Activated naive CD8-positive, alpha-beta T cell treated with anti-CD3 and anti-CD28 coated beads, Interleukin-2, amount 10 ng/mL, durations not matched to agents 7 days and 5 days (primary cell): Measurements from ENCODE around the gene PCSK5. TPM values are rescaled to one million over a fixed set of nuclear protein-coding genes. Genes with fewer than 3 reads are reported as not detected.

ENCODE experiments used
- ATAC-seq: fragments of 150-1000 bp; cut with Tn5 transposase; one replicate; pipeline ENCODE4 v1.10.0; 2021; ENCODE audit warnings: low read depth, moderate library complexity
- POLR2A ChIA-PET: fragments of 350-600 bp; sonication (Branson Sonifier 250); formaldehyde crosslinking; loops from one replicate; lab custom pipeline; 2021; ENCODE audit warnings: antibody characterized with exemption; lab: Charles Lee
- DNase-seq: peaks from one replicate; pipeline ENCODE4 v3.0.0; 2021
- H3K27ac Mint-ChIP-seq: one replicate; pipeline ENCODE4 v1.8.0; 2022; ENCODE audit warnings: mild to moderate bottlenecking, mixed read lengths
- H3K27me3 Mint-ChIP-seq: one replicate; pipeline ENCODE4 v1.8.0; 2022; ENCODE audit warnings: mild to moderate bottlenecking, moderate library complexity, mixed read lengths
- H3K36me3 Mint-ChIP-seq: one replicate; pipeline ENCODE4 v1.8.0; 2021; ENCODE audit warnings: mild to moderate bottlenecking, mixed read lengths
- H3K4me1 Mint-ChIP-seq: one replicate; pipeline ENCODE4 v1.8.0; 2021; ENCODE audit warnings: mixed read lengths
- H3K4me3 Mint-ChIP-seq: one replicate; pipeline ENCODE4 v1.8.0; 2022; ENCODE audit warnings: mild to moderate bottlenecking, moderate library complexity, mixed read lengths
- H3K9me3 Mint-ChIP-seq: one replicate; pipeline ENCODE4 v1.8.0; 2021; ENCODE audit warnings: mixed read lengths
- total RNA-seq, 2 experiments: library from RNA; stranded (reverse); gene quantifications; one replicate each; pipeline ENCODE4 v1.2.3, GENCODE V29; 2021

PCSK5 gene
- total RNA-seq, 2 experiments from 2014 or later: 6.0 to 7.1 TPM

DNA sequence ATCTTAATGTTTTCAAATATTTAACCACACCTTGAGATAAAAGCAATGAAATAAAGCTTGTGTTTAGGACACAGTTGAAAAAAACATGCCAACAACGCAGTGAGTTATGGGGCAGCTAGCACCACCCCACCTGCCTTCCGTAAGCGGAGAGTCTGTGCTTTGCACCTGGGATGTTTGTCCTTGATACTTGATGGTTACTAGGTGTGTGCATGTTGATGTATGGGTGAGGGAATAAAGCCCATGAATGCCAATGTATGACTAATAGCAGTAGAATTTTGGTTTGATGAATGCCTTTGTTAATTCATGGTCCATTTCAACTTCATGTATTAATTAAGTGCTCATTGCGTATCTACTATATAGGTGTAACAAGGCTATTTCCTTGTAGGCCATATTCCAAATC lies 74.0 kb downstream of the PCSK5 start:
- H3K9me3 Mint-ChIP-seq: no peaks in the 10 kb centered on the region
- peaks cover 4% of the 10 kb centered on the region for H3K36me3 Mint-ChIP-seq
- H3K4me1 Mint-ChIP-seq: peaks cover 12% of the 10 kb centered on the region
- ATAC-seq (no peak), DNase-seq (no peak)
- H3K4me3 Mint-ChIP-seq: no peak overlapping the region
- H3K27ac Mint-ChIP-seq: no peak overlapping the region
- POLR2A ChIA-PET: interaction anchor here (0.6 kb wide), 1 partner anchor 66 kb away, joined by 5 read pairs; no protein-coding TSS in a partner anchor
- no peaks in the 10 kb centered on the region for H3K27me3 Mint-ChIP-seq

- ATAC-seq (no peak), DNase-seq (no peak)
- no peaks in the 10 kb centered on the region for H3K27me3 Mint-ChIP-seq
- peaks cover 4% of the 10 kb centered on the region for H3K36me3 Mint-ChIP-seq
- no peaks in the 10 kb centered on the region for H3K9me3 Mint-ChIP-seq
- POLR2A ChIA-PET: no interaction called here
- H3K4me1 Mint-ChIP-seq: peaks cover 12% of the 10 kb centered on the region
- H3K4me3 Mint-ChIP-seq: no peak overlapping the region
- no peak overlapping the region for H3K27ac Mint-ChIP-seq
Measured at GRCh38 chr9:75965231-75965630, 74.8 kb downstream of the PCSK5 start.

GRCh38 chr9:75967556-75967955 lies 77.1 kb downstream of the PCSK5 start:
- peaks cover 4% of the 10 kb centered on the region for H3K9me3 Mint-ChIP-seq

DNA sequence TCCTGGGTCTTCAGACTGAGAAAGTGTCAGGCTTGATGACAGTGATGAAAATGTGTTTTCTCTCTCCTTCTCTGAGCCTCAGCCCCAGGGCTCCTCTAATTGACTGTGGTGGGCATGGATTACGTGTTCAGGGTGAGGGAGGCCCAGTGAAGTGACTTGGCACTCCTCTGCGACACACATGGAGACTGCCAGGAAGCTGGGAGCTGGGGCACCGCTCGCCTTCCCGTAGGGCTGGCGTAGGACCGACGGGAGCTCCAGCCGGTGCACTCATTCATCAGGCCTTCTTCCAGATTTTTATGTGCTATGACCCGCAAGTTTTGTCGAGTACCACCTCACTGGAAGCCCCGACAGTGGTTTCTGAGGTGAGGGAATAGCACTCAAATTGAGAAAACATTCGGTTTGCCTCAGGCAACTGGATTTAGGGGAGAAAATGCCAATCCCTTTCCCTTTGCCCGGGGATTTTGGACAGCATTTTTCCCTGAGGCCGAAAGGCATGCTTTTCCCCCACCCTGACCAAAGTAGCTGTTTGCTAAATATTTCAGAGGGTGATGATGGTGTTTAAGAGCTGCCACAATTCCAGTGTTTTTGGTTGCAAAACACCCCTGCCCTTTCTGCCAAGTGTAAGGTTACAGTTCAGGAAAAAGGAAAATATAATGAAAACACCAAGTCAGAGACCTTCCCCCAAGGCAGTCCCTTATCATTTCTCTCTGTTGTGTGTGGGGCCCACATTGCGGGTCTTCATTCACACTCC lies 83.7 kb downstream of the PCSK5 start:
- no peaks in the 10 kb centered on the region for H3K4me1 Mint-ChIP-seq
- POLR2A ChIA-PET: no interaction called here
- ATAC-seq: no peak
- no peaks in the 10 kb centered on the region for H3K27me3 Mint-ChIP-seq
- H3K36me3 Mint-ChIP-seq: peaks cover 5% of the 10 kb centered on the region
- H3K4me3 Mint-ChIP-seq: no peak overlapping the region
- H3K9me3 Mint-ChIP-seq: peaks cover 4% of the 10 kb centered on the region
- H3K27ac Mint-ChIP-seq: no peak overlapping the region
- DNase-seq: no peak

More at GRCh38 chr9:75967556-75967955, 77.1 kb downstream of the PCSK5 start:
- DNase-seq: no peak
- no peak overlapping the region for H3K27ac Mint-ChIP-seq
- peaks cover 2% of the 10 kb centered on the region for H3K4me1 Mint-ChIP-seq
- POLR2A ChIA-PET: no interaction called here
- no peak overlapping the region for H3K4me3 Mint-ChIP-seq
- no peak for ATAC-seq
- peaks cover 7% of the 10 kb centered on the region for H3K36me3 Mint-ChIP-seq
- no peaks in the 10 kb centered on the region for H3K27me3 Mint-ChIP-seq

GRCh38 chr9:75975071-75975470 lies 84.6 kb downstream of the PCSK5 start:
- H3K36me3 Mint-ChIP-seq: peaks cover 5% of the 10 kb centered on the region
- POLR2A ChIA-PET: no interaction called here

DNA sequence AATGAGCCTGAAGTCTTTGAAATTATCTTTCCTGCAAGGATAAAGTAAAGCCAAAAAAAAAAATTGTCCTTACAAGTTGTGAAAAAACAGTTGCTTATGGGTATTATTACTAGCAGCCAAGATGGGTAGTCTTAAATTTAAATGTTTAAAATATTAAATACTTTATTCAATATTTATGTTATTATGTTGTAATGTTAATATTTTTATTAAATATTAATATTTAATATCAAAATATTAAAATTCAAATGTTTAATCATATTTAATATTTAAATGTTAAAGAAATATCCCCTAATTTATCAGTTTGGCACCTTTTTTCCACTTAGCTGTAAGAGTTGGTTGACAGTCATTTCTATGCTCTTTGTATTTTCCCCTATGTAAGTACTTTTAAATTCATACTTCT lies 86.1 kb downstream of the PCSK5 start:
- DNase-seq (no peak), ATAC-seq (no peak)
- H3K36me3 Mint-ChIP-seq: peaks cover 2% of the 10 kb centered on the region
- no peaks in the 10 kb centered on the region for H3K4me1 Mint-ChIP-seq
- H3K27me3 Mint-ChIP-seq: no peaks in the 10 kb centered on the region
- H3K27ac Mint-ChIP-seq: no peak overlapping the region
- no peaks in the 10 kb centered on the region for H3K9me3 Mint-ChIP-seq
- H3K4me3 Mint-ChIP-seq: no peak overlapping the region
- POLR2A ChIA-PET: no interaction called here

More at GRCh38 chr9:75975071-75975470, 84.6 kb downstream of the PCSK5 start:
- peaks cover 4% of the 10 kb centered on the region for H3K9me3 Mint-ChIP-seq
- no peak for DNase-seq
- H3K27ac Mint-ChIP-seq: no peak overlapping the region
- no peaks in the 10 kb centered on the region for H3K4me1 Mint-ChIP-seq
- no peak overlapping the region for H3K4me3 Mint-ChIP-seq
- H3K27me3 Mint-ChIP-seq: no peaks in the 10 kb centered on the region
- no peak for ATAC-seq

DNA sequence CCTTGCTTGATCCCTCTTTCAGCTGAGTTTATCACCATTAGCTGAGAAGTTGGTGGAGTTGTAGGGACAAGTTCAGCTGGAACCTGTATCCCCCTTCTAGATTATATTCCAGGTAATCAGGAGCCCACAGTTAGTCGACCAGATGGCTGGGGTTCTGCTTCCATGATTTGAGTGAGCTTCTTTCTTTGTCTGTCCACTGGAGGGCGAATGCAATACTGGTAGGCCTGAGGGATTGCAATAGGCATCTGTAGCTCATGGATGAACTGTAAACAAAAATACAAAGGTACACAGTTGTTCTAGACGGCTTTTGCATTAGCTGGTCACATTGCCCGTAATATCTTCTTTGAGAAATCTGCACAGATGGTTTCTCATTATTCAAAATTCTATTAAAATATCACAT lies 88.9 kb downstream of the PCSK5 start:
- H3K9me3 Mint-ChIP-seq: no peaks in the 10 kb centered on the region
- no peaks in the 10 kb centered on the region for H3K4me1 Mint-ChIP-seq
- no peak overlapping the region for H3K4me3 Mint-ChIP-seq
- no peak overlapping the region for H3K27ac Mint-ChIP-seq
- DNase-seq (no peak), ATAC-seq (no peak)
- POLR2A ChIA-PET: no interaction called here
- H3K36me3 Mint-ChIP-seq: peaks cover 2% of the 10 kb centered on the region
- no peaks in the 10 kb centered on the region for H3K27me3 Mint-ChIP-seq

GRCh38 chr9:75983319-75984045 lies 93.0 kb downstream of the PCSK5 start:
- ATAC-seq (no peak), DNase-seq (no peak)
- Mint-ChIP-seq H3K9me3 (no peaks in the 10 kb centered on the region), H3K4me3 (no peak overlapping the region), H3K27ac (no peak overlapping the region), H3K36me3 (peaks cover 14% of the 10 kb centered on the region), H3K27me3 (no peaks in the 10 kb centered on the region), H3K4me1 (no peaks in the 10 kb centered on the region)
- POLR2A ChIA-PET: no interaction called here

- Mint-ChIP-seq H3K36me3 (peaks cover 17% of the 10 kb centered on the region), H3K27ac (no peak overlapping the region), H3K27me3 (no peaks in the 10 kb centered on the region), H3K4me3 (no peak overlapping the region), H3K4me1 (no peaks in the 10 kb centered on the region), H3K9me3 (no peaks in the 10 kb centered on the region)
- ATAC-seq (no peak), DNase-seq (no peak)
- POLR2A ChIA-PET: no interaction called here
Measured at GRCh38 chr9:75985515-75985914, 95.0 kb downstream of the PCSK5 start.

DNA sequence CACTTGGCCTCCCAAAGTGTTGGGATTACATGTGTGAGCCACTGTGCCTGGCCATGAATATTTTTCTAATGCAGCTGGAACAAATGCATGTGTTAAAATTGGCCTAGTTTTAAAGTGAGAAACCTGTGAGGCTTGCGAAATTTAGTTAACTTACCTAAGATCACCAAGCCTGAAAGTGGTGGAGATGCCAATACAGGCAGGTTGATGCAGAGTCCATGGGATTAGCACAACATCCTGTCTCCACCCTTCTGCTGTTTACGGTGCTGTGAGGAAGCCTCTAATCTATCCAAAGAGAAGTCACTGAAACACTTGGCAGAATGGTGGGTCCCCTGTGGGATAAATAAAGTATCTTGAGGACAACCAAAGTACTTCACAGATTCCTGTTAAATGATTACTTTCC lies 98.2 kb downstream of the PCSK5 start:
- POLR2A ChIA-PET: no interaction called here
- H3K27ac Mint-ChIP-seq: no peak overlapping the region
- no peaks in the 10 kb centered on the region for H3K4me1 Mint-ChIP-seq
- ATAC-seq (no peak), DNase-seq (no peak)
- H3K27me3 Mint-ChIP-seq: no peaks in the 10 kb centered on the region
- no peaks in the 10 kb centered on the region for H3K9me3 Mint-ChIP-seq
- H3K36me3 Mint-ChIP-seq: peaks cover 19% of the 10 kb centered on the region
- H3K4me3 Mint-ChIP-seq: no peak overlapping the region

GRCh38 chr9:75990156-75990555 lies 99.7 kb downstream of the PCSK5 start:
- H3K9me3 Mint-ChIP-seq: peaks cover 6% of the 10 kb centered on the region

GRCh38 chr9:75990576-75991304 lies 100.3 kb downstream of the PCSK5 start:
- H3K4me1 Mint-ChIP-seq: no peaks in the 10 kb centered on the region
- no peak for ATAC-seq
- no peak overlapping the region for H3K4me3 Mint-ChIP-seq
- no peak for DNase-seq
- H3K27ac Mint-ChIP-seq: no peak overlapping the region
- H3K9me3 Mint-ChIP-seq: peaks cover 6% of the 10 kb centered on the region
- POLR2A ChIA-PET: no interaction called here
- no peaks in the 10 kb centered on the region for H3K27me3 Mint-ChIP-seq
- peaks cover 26% of the 10 kb centered on the region for H3K36me3 Mint-ChIP-seq

More at GRCh38 chr9:75990156-75990555, 99.7 kb downstream of the PCSK5 start:
- DNase-seq (no peak), ATAC-seq (no peak)
- H3K4me3 Mint-ChIP-seq: no peak overlapping the region
- no peaks in the 10 kb centered on the region for H3K27me3 Mint-ChIP-seq
- POLR2A ChIA-PET: no interaction called here
- no peak overlapping the region for H3K27ac Mint-ChIP-seq
- H3K36me3 Mint-ChIP-seq: peaks cover 26% of the 10 kb centered on the region
- H3K4me1 Mint-ChIP-seq: no peaks in the 10 kb centered on the region

DNA sequence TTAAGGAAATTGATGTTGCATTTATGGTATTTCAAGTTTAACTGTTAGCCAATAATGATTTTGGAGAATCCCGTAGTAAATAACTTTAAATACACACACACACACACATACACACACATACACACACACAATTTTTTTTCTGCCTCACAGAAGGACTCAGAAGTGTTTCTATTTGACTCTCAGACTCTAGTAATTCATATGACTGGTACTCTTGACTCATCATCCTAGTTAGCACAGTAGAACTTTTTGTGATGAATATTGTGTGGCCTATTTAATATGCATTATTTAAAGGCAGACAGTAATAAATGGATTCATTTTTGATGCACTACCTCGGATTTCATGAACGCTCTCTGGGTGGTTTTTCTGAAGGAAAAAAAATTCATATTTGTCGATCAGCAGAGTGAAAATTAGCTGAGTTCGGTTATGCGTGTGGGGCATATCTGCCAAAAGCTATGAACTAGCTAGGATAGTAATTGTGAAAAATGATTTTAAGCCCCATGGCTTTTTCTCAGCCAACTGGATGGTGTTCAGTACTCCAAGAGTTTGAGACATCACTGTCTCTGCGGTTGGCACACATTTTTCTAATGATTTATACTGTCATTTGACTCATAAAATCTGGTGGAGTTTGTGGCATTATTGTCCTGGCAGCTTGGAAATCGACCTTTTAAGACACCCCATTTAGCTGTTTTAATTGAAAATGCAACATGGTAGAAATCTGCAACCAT lies 102.2 kb downstream of the PCSK5 start:
- no peak overlapping the region for H3K4me3 Mint-ChIP-seq
- H3K27me3 Mint-ChIP-seq: no peaks in the 10 kb centered on the region
- DNase-seq: no peak
- POLR2A ChIA-PET: no interaction called here
- no peak for ATAC-seq
- no peak overlapping the region for H3K27ac Mint-ChIP-seq
- H3K36me3 Mint-ChIP-seq: peaks cover 15% of the 10 kb centered on the region
- peaks cover 6% of the 10 kb centered on the region for H3K9me3 Mint-ChIP-seq
- no peaks in the 10 kb centered on the region for H3K4me1 Mint-ChIP-seq
